ENCODE results near the gene PKMYT1. TPM values are rescaled to one million over a fixed set of nuclear protein-coding genes. Genes with fewer than 3 reads are reported as not detected.
"Not testable (repeated sequence)": the region's sequence is repeated elsewhere in the genome, so short reads cannot be mapped to it uniquely, and the experiment has no call there.

The PKMYT1 gene
- total RNA-seq, 1 donor from 2014 or later, result 1.2 TPM

GRCh38 chr16:2943716-2944115 lies 36.5 kb downstream of the PKMYT1 start:
- FAIRE-seq; DNase-seq (ENCODE audit: low spot score in 2 of 2): not testable (repeated sequence)

GRCh38 chr16:2942045-2942444 lies 38.2 kb downstream of the PKMYT1 start:
- DNase-seq (ENCODE audit: low spot score in 2 of 2), result no peak
- no peak for FAIRE-seq

DNA sequence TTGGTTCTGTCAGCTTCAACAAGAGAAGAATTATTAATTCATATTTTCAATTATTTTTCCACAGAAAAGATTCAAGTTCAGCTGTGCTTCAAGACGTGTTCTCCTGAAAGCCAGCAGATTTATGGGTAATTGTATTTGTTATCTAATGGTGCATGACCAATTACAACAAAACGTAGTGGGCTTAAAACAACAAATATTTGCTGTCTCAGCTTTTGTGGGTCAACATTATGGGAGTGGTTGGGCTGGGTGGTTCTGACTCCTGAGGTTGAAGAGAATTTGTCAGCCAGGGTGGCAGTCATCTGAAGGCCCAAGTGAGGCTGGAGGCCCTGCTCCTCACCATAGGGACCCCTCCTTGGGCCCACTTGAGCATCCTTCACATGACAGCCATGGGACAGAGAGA lies 40.3 kb downstream of the PKMYT1 start:
- FAIRE-seq, result no peak
- DNase-seq (ENCODE audit: low spot score in 2 of 2), result no peak

GRCh38 chr16:2938206-2938605 lies 42.0 kb downstream of the PKMYT1 start:
- no peak for FAIRE-seq
- DNase-seq (ENCODE audit: low spot score in 2 of 2), result no peak

- DNase-seq (ENCODE audit: low spot score in 2 of 2) (no peak), FAIRE-seq (no peak)
These were observed 43.1 kb downstream of the PKMYT1 start for GRCh38 chr16:2937170-2937569.

- no peak for FAIRE-seq
These were observed 43.7 kb downstream of the PKMYT1 start for GRCh38 chr16:2936436-2937011.

GRCh38 chr16:2934450-2934849 lies 45.8 kb downstream of the PKMYT1 start:
- FAIRE-seq (no peak), DNase-seq (ENCODE audit: low spot score in 2 of 2) (no peak)

More at GRCh38 chr16:2936436-2937011, 43.7 kb downstream of the PKMYT1 start:
- no peak for DNase-seq (ENCODE audit: low spot score in 2 of 2)

- no peak for DNase-seq (ENCODE audit: low spot score in 2 of 2)
- FAIRE-seq, result no peak
These were observed 46.5 kb downstream of the PKMYT1 start for GRCh38 chr16:2933701-2934100.

DNA sequence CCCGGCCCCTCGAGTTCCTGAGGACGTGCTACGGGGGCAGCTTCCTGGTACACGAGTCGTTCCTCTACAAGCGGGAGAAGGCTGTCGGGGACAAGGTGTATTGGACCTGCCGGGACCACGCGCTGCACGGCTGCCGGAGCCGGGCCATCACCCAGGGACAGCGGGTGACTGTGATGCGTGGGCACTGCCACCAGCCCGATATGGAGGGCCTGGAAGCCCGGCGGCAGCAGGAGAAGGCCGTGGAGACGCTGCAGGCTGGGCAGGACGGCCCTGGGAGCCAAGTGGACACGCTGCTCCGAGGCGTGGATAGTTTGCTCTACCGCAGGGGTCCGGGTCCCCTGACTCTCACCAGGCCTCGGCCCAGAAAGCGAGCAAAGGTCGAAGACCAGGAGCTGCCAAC lies 47.1 kb downstream of the PKMYT1 start:
- DNase-seq (ENCODE audit: low spot score in 2 of 2) (no peak), FAIRE-seq (no peak)

DNA sequence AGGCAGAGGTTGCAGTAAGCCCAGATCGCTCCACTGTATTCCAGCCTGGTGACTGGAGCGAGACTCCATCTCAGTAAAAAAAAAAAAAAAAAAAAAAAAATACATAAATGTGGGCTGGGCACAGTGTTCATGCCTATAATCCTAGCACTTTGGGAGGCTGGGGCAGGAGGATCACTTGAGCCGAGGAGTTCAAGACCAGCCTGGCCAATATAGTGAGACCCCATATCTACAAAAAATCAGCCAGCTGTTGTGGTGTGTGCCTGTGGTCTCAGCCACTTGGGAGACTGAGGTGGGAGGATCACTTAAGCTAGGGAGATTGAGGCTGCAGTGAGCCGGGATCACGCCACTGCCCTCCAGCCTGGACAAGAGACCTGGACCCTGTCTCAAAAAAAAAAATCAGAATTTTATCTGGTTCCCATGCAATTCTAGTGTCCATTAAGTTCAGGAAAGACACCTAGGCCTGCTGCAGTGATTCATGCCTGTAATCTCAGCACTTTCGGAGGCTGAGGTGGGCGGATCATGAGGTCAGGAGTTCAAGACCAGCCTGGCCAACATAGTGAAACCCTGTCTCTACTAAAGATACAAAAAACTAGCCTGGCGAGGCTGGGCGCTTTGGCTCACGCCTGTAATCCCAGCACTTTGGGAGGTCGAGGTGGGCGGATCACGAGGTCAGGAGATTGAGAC lies 48.9 kb downstream of the PKMYT1 start:
- not testable (repeated sequence) for DNase-seq (ENCODE audit: low spot score in 2 of 2); FAIRE-seq

GRCh38 chr16:2930236-2930635 lies 50.0 kb downstream of the PKMYT1 start:
- no peak for DNase-seq (ENCODE audit: low spot score in 2 of 2)
- no peak for FAIRE-seq

GRCh38 chr16:2929693-2930092 lies 50.6 kb downstream of the PKMYT1 start:
- DNase-seq (ENCODE audit: low spot score in 2 of 2) (no peak), FAIRE-seq (no peak)

DNA sequence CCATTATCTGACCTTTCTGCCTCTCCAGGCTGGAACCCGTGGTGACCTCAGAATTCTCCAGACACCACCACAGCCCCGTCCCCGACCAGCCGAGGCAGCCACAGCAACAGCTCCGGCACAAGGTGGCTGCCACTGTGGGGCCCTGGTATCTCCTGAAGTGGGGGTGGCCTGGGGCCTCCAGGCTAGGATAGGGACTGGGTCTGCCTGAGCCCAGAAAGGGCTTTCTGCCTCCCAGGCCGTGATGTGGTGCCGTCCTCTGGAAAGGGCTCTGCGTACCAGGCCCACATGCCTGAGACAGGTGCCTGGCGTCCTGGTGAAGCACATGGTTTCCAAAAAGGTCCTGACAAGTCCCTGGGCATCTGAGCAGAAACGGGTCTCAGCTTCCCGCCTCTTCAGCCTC lies 51.5 kb downstream of the PKMYT1 start:
- no peak for FAIRE-seq
- DNase-seq (ENCODE audit: low spot score in 2 of 2), result no peak

DNA sequence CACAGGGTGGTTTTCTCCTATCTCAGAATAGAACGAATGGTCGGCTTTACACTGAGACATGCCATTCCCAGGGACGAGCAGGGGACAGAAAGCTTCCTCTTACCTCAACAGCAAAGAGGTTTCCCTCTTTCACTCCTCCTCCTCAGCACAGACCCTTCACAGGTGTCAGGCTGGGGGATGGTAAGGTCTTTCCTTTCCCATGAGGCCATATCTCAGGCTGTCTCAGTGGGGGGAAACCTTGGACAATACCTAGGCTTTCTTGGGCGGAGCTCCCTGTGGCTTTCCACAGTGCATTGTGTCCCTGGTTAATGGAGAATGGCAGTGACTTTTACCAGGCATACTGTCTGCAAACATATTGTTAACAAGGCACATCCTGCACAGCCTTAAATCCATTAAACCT lies 52.1 kb downstream of the PKMYT1 start:
- FAIRE-seq; DNase-seq (ENCODE audit: low spot score in 2 of 2): not testable (repeated sequence)

- no peak for FAIRE-seq
- peak; percentile 72 to 80 for DNase-seq (ENCODE audit: low spot score in 2 of 2)
These were observed 53.1 kb downstream of the PKMYT1 start for GRCh38 chr16:2927010-2927646.

GRCh38 chr16:2926650-2926999 lies 53.6 kb downstream of the PKMYT1 start:
- FAIRE-seq, result no peak
- DNase-seq (ENCODE audit: low spot score in 2 of 2), result no peak

GRCh38 chr16:2925951-2926649 lies 54.1 kb downstream of the PKMYT1 start:
- FAIRE-seq (no peak), DNase-seq (ENCODE audit: low spot score in 2 of 2) (no peak)

DNA sequence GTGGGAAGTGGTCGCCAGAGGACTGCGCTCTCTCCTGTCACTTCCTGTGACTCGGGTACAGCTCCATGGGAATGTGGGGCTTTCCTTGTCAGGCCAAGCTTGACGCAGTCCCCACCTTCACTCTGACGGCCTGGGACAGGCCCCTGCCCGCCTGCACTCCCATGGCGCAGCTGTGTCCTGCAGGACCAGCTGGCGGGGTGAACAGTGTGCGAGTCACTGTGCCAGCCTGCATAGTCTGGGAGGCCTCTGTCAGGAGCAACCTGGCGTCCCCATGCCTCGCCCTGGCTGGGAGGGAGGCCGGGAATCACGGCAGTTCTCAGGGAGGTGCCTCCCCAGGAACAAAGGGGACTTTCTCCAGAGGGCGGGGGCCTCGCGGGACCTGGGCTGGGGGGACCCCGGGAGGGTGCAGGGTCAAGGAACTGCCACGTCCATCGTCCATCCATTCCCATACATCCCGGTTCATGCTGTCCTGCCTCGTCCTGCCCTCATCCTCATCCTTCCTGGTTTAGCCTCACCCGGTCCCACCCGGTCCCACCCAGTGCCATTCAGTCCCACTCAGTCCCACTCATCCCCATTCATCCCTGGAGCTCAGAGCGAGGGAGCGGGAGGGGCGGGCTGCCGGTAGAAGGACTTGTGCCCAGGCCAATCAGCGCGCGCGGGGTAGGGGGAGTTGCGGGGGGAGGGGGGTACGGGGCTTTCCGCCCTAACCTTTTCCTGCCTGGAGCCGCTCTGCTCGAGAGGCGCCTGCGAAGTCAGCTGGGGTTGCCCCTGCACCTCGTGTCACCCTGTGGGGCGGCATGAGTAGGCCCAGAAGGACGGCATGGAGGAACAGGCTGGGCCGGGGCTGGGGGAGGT lies 55.1 kb downstream of the PKMYT1 start:
- no peak for FAIRE-seq

DNA sequence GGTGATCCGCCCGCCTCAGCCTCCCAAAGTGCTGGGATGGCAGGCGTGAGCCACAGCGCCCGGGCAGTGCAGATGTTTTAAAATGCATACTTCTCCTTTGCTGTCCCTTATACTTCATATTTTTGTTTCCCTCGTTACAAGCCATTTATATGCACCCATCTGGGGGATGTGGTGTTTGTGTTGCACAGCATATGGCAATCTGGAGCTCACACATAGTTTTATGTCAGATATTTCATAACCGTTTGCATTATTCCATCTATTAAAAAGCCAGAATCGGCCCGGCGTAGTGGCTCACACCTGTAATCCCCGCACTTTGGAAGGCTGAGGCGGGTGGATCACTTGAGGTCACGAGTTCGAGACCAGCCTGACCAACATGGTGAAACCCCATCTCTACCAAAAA lies 56.8 kb downstream of the PKMYT1 start:
- DNase-seq (ENCODE audit: low spot score in 2 of 2) (no peak), FAIRE-seq (no peak)

More for the DNA sequence above, 55.1 kb downstream of the PKMYT1 start:
- DNase-seq (ENCODE audit: low spot score in 2 of 2), result no peak
